ENCODE data around the gene RANBP3. TPM values are rescaled to one million over a fixed set of nuclear protein-coding genes. Genes with fewer than 3 reads are reported as not detected.

The RANBP3 gene
- total RNA-seq, 1 experiment from 2014 or later = 59.5 TPM

DNA sequence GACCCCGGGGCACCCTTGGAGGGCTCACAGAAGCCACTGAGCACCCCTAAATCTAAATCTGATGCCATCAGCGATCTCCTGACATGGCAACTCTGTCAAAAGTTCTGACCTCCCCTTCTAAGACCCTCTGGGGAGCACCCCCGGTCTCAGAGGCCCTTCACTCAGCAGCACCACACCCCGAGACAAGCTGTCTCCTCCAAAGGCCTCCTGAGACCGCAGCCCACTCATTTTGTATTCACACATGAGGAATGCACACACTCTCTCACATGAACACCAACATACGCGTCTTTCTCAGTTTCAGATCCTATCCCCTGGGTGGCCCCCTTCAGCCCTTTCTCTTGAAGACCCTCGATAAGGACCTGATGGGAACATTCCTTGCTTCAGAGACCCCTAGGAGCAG, 77.0 kb downstream of the RANBP3 start:
- TF ChIP-seq, protein P1, sequence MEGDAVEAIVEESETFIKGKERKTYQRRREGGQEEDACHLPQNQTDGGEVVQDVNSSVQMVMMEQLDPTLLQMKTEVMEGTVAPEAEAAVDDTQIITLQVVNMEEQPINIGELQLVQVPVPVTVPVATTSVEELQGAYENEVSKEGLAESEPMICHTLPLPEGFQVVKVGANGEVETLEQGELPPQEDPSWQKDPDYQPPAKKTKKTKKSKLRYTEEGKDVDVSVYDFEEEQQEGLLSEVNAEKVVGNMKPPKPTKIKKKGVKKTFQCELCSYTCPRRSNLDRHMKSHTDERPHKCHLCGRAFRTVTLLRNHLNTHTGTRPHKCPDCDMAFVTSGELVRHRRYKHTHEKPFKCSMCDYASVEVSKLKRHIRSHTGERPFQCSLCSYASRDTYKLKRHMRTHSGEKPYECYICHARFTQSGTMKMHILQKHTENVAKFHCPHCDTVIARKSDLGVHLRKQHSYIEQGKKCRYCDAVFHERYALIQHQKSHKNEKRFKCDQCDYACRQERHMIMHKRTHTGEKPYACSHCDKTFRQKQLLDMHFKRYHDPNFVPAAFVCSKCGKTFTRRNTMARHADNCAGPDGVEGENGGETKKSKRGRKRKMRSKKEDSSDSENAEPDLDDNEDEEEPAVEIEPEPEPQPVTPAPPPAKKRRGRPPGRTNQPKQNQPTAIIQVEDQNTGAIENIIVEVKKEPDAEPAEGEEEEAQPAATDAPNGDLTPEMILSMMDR (IDR thresholded peaks at IDR 0.05; ENCODE audit: unreplicated experiment) = no peak
- Mint-ChIP-seq H3K27ac (ENCODE audit: low read depth, unreplicated experiment) (no peak overlapping the region), H3K4me1 (ENCODE audit: insufficient read depth, unreplicated experiment) (peaks cover 6% of the 10 kb centered on the region), H3K9me3 (ENCODE audit: unreplicated experiment) (no peaks in the 10 kb centered on the region), H3K27me3 (ENCODE audit: insufficient read depth, unreplicated experiment) (no peaks in the 10 kb centered on the region), H3K4me3 (ENCODE audit: unreplicated experiment) (peak overlapping the region; percentile 28), H3K36me3 (ENCODE audit: insufficient read depth, unreplicated experiment) (peaks cover 38% of the 10 kb centered on the region)
- no TSS peak for BruUV-seq (replicated peaks)
- CTCF ChIA-PET = interaction anchor here (1.0 to 2.8 kb wide), 2 partner anchors 34 to 97 kb away, joined by 3 to 13 read pairs; no protein-coding TSS in a partner anchor
- POLR2A ChIA-PET = no interaction called here
- DNase-seq (ENCODE audit: unreplicated experiment) = no peak
- intact Hi-C loops (cut with micrococcal nuclease) = no loop called here

DNA sequence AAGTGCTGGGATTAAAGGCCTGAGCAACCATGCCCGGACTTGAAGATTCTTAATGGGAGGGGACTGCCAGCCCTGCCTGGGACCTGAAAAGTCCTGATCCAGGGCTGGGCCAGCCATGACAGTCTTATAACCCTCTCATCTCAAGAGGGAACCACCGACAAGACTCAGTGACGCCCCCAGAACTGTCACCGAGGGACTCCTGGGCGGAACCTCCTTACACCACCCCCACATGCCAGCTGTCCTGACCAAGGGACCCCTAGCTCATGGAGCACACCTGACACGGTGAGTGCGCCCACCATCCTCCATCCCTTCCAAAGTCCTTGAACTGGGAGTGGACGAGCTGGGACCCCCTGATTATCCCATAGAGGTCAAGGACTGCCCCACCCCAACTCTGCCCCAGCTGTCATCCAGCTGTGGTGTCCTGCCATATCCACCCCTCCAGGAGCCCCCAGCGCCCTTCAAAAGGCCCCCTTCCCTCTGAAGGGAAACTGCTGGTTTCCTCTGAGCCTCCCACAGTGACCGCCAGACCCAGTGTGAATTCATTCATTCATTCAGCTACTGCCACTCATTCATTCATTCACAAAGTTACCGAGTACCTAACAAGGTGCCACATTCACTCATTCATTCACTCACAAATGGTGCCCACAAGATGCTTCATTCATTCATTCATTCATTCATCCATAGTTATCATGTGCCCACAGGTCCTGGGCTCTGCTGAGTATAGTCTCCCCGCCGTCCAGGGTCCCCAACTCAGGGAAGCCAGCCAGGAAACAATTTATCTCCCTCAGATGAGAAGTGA, 78.0 kb downstream of the RANBP3 start:
- Mint-ChIP-seq H3K36me3 (ENCODE audit: insufficient read depth, unreplicated experiment) (peaks cover 38% of the 10 kb centered on the region), H3K27ac (ENCODE audit: low read depth, unreplicated experiment) (no peak overlapping the region), H3K4me3 (ENCODE audit: unreplicated experiment) (no peak overlapping the region), H3K9me3 (ENCODE audit: unreplicated experiment) (no peaks in the 10 kb centered on the region), H3K4me1 (ENCODE audit: insufficient read depth, unreplicated experiment) (peaks cover 6% of the 10 kb centered on the region), H3K27me3 (ENCODE audit: insufficient read depth, unreplicated experiment) (no peaks in the 10 kb centered on the region)
- CTCF ChIA-PET = interaction anchor here (0.5 to 2.8 kb wide), 3 partner anchors 33 to 104 kb away, joined by 3 to 13 read pairs (median 4); no protein-coding TSS in a partner anchor
- TF ChIP-seq, protein P1 (IDR thresholded peaks at IDR 0.05; ENCODE audit: unreplicated experiment) = no peak
- BruUV-seq (replicated peaks) = no TSS peak
- POLR2A ChIA-PET = interaction anchor here (0.6 kb wide), 1 partner anchor 892 kb away, joined by 3 read pairs; no protein-coding TSS in a partner anchor
- DNase-seq (ENCODE audit: unreplicated experiment) = no peak
- intact Hi-C loops (cut with micrococcal nuclease) = no loop called here

DNA sequence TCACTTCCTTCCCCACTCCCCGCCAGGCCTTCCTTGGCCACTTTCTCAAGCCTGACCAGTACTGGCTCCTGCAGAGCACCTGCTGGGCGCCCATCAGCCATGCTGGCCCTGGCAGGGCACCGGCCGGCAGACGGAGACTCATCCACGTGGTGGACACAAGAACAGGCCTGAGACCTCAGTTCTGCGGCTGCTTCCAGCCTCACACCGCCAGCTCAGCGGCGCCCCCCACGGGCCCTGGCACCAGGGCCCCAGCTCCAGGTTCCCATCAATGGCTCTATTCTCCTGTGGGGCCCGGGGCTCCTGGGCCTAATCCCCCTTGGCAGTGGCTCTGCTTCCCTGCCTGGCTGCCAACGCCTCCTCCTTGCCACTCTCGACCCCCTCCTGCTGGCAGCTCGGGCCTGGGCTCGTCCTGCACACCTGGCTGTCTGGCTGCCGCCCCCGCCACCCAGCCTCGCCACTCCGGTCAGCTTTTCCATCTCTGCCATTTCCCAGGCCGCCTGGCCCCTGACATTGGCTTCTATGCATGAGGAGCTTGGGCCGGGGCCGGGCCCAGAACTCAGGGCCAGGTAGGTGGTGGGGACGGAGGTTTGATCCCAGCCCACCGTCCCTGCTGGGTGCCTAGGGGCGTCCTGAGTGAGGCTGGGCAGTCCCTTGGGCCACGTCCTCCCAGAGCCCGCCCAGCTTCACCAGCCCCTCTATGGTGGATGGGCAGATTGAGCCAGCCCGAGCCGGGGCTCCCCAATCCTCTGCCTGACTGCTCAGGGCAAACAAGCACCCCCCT, 80.6 kb downstream of the RANBP3 start:
- TF ChIP-seq, protein P1 (IDR thresholded peaks at IDR 0.05; ENCODE audit: unreplicated experiment) = peak; percentile 12
- Mint-ChIP-seq H3K9me3 (ENCODE audit: unreplicated experiment) (no peaks in the 10 kb centered on the region), H3K36me3 (ENCODE audit: insufficient read depth, unreplicated experiment) (peaks cover 22% of the 10 kb centered on the region), H3K4me1 (ENCODE audit: insufficient read depth, unreplicated experiment) (peaks cover 6% of the 10 kb centered on the region), H3K27me3 (ENCODE audit: insufficient read depth, unreplicated experiment) (no peaks in the 10 kb centered on the region), H3K27ac (ENCODE audit: low read depth, unreplicated experiment) (no peak overlapping the region), H3K4me3 (ENCODE audit: unreplicated experiment) (no peak overlapping the region)
- intact Hi-C loops (cut with micrococcal nuclease) = no loop called here
- POLR2A ChIA-PET = no interaction called here
- CTCF ChIA-PET = interaction anchor here (0.6 to 0.8 kb wide), 2 partner anchors 94 to 123 kb away, joined by 3 to 4 read pairs; no protein-coding TSS in a partner anchor
- no TSS peak for BruUV-seq (replicated peaks)
- DNase-seq (ENCODE audit: unreplicated experiment) = no peak

Data from MCF 10A (cell line).